Panc1 (cell line): Measurements from ENCODE around the gene SENP8. TPM values are rescaled to one million over a fixed set of nuclear protein-coding genes. Genes with fewer than 3 reads are reported as not detected.

ENCODE experiments used
- ATAC-seq: fragments of 200-7000 bp; cut with Tn5 transposase; 2 replicates; pipeline ENCODE4 v1.9.1; 2020; ENCODE audit warnings: mild to moderate bottlenecking, moderate library complexity
- BruUV-seq: library from RNA; stranded (reverse); fragments of 400-500 nt; replicated peaks from 2 replicates; lab custom pipeline; 2021; lab: Mats Ljungman, UMichigan
- CTCF ChIA-PET: fragments of 300-600 bp; sonication (Branson Sonifier 250); formaldehyde crosslinking; loops from one replicate; lab custom pipeline; 2022; ENCODE audit warnings: antibody characterized with exemption; lab: Charles Lee
- POLR2A ChIA-PET: fragments of 300-600 bp; sonication (Branson Sonifier 250); formaldehyde crosslinking; loops from one replicate; lab custom pipeline; 2022; ENCODE audit warnings: antibody characterized with exemption; lab: Charles Lee
- DNase-seq: peaks from one replicate; pipeline ENCODE4 v3.0.0-alpha.2; 2010; ENCODE audit warnings: low read depth, low spot score
- H3K27ac ChIP-seq: 2 replicates; pipeline ENCODE4 v1.5.1; 2011; ENCODE audit warnings: mild to moderate bottlenecking, low read length, inconsistent platforms
- H3K27me3 ChIP-seq: fragments of 200-500 bp; sonication (Bioruptor generic); 2 replicates; pipeline ENCODE4 v1.6.0; 2014; ENCODE audit warnings: low read length, inconsistent platforms; ENCODE audit not compliant: control insufficient read depth, insufficient read depth
- H3K36me3 ChIP-seq: fragments of 200-500 bp; sonication (Bioruptor generic); 2 replicates; pipeline ENCODE4 v1.5.1; 2014; ENCODE audit warnings: inconsistent platforms, mild to moderate bottlenecking, low read length, moderate library complexity; ENCODE audit not compliant: control insufficient read depth, insufficient read depth
- H3K4me1 ChIP-seq: 2 replicates; pipeline ENCODE4 v1.5.1; 2011; ENCODE audit warnings: inconsistent platforms, mild to moderate bottlenecking, low read length, moderate library complexity; ENCODE audit not compliant: control insufficient read depth, insufficient read depth
- H3K4me3 ChIP-seq, 2 experiments: 2 replicates each; pipeline ENCODE4 v1.5.1; 2011 to 2012; ENCODE audit warnings: low read depth in 2 of 2, low read length in 2 of 2, mild to moderate bottlenecking in 2 of 2, inconsistent platforms in 1 of 2, moderate library complexity in 1 of 2
- H3K9me3 ChIP-seq: fragments of 200-500 bp; sonication (Bioruptor generic); 2 replicates; pipeline ENCODE4 v1.5.1; 2014; ENCODE audit warnings: low read depth, mild to moderate bottlenecking, inconsistent platforms, low read length, moderate library complexity; ENCODE audit not compliant: control insufficient read depth, insufficient read depth
- CTCF ChIP-seq: fragments of 450-650 bp; IDR thresholded peaks from 2 replicates; pipeline ENCODE4 v1.5.1; 2017; ENCODE audit warnings: mild to moderate bottlenecking
- POLR2AphosphoS5 ChIP-seq: IDR thresholded peaks from 2 replicates; pipeline ENCODE4 v1.6.1; 2012; ENCODE audit warnings: mild to moderate bottlenecking, low read depth, low read length, moderate library complexity
- SIN3A ChIP-seq: IDR thresholded peaks from 2 replicates; pipeline ENCODE4 v1.6.1; 2012; ENCODE audit warnings: low read depth, mild to moderate bottlenecking, low read length, moderate library complexity, borderline replicate concordance; ENCODE audit not compliant: insufficient read depth
- TCF7L2 ChIP-seq: IDR thresholded peaks from 2 replicates; pipeline ENCODE4 v1.6.1; 2011; ENCODE audit warnings: mild to moderate bottlenecking, low read depth, low read length, inconsistent platforms
- in situ Hi-C: cut with HindIII; loops from 2 replicates; pipeline ENCODE4 v1.10.0; 2016; ENCODE audit warnings: low sequenced_read_pairs, low pct_unique_long_range_greater_than_20kb
- intact Hi-C: fragments of 100-400 bp; cut with micrococcal nuclease; formaldehyde crosslinking; loops from one replicate; pipeline ENCODE4 v1.10.0; 2022; ENCODE audit not compliant: unreplicated experiment
- total RNA-seq: library from RNA; stranded (reverse); gene quantifications from one replicate; pipeline ENCODE4 v1.2.1, GENCODE V29; 2021; ENCODE audit not compliant: unreplicated experiment
- TF ChIP-seq, protein P1 (sequence below), 2 experiments: IDR thresholded peaks; 2 replicates each; pipeline ENCODE4 v1.6.1; 2011 to 2012; ENCODE audit warnings: low read depth in 2 of 2, control low read depth in 1 of 2, low read length in 1 of 2, mild to moderate bottlenecking in 1 of 2, moderate library complexity in 1 of 2; ENCODE audit not compliant: insufficient read depth in 1 of 2

The SENP8 gene
- total RNA-seq, 1 experiment from 2014 or later = 2.9 TPM

DNA sequence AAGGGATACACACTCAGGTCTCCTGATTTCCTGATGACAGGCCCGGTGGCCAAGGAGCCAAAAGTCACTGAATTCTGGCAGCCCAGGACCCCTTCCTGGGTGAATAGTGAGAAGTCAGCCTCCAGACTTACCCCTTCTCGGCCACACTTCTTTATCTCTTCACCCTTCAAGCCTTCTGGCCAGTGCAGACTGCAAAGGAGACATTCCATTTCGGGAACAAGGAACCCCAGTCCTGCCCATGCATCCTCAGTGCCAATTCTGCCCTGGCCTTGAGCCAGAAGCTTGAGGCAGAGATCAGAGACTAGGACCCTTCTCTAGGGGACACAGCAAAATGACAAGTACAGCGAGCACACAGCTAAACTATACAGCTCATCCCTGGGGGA is 50.6 kb downstream of the SENP8 start:
- no peak for ATAC-seq
- Histone ChIP-seq H3K27ac (no peak overlapping the region), H3K4me1 (no peaks in the 10 kb centered on the region), H3K36me3 (no peaks in the 10 kb centered on the region), H3K9me3 (no peaks in the 10 kb centered on the region), H3K4me3 (no peak overlapping the region), H3K27me3 (no peaks in the 10 kb centered on the region)
- ChIA-PET CTCF (no interaction called here), POLR2A (no interaction called here)
- BruUV-seq = no TSS peak
- in situ Hi-C loops = no loop called here
- intact Hi-C loops = no loop called here
- TF ChIP-seq CTCF = no peak
- no peak for TF ChIP-seq POLR2AphosphoS5
- no peak for TF ChIP-seq TCF7L2
- TF ChIP-seq, protein P1, sequence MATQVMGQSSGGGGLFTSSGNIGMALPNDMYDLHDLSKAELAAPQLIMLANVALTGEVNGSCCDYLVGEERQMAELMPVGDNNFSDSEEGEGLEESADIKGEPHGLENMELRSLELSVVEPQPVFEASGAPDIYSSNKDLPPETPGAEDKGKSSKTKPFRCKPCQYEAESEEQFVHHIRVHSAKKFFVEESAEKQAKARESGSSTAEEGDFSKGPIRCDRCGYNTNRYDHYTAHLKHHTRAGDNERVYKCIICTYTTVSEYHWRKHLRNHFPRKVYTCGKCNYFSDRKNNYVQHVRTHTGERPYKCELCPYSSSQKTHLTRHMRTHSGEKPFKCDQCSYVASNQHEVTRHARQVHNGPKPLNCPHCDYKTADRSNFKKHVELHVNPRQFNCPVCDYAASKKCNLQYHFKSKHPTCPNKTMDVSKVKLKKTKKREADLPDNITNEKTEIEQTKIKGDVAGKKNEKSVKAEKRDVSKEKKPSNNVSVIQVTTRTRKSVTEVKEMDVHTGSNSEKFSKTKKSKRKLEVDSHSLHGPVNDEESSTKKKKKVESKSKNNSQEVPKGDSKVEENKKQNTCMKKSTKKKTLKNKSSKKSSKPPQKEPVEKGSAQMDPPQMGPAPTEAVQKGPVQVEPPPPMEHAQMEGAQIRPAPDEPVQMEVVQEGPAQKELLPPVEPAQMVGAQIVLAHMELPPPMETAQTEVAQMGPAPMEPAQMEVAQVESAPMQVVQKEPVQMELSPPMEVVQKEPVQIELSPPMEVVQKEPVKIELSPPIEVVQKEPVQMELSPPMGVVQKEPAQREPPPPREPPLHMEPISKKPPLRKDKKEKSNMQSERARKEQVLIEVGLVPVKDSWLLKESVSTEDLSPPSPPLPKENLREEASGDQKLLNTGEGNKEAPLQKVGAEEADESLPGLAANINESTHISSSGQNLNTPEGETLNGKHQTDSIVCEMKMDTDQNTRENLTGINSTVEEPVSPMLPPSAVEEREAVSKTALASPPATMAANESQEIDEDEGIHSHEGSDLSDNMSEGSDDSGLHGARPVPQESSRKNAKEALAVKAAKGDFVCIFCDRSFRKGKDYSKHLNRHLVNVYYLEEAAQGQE (IDR thresholded peaks at IDR 0.05; ENCODE audit: insufficient read depth in 1 of 2, low read depth in 2 of 2, low read length in 1 of 2) = no peak
- TF ChIP-seq SIN3A = no peak
- no peak for DNase-seq

DNA sequence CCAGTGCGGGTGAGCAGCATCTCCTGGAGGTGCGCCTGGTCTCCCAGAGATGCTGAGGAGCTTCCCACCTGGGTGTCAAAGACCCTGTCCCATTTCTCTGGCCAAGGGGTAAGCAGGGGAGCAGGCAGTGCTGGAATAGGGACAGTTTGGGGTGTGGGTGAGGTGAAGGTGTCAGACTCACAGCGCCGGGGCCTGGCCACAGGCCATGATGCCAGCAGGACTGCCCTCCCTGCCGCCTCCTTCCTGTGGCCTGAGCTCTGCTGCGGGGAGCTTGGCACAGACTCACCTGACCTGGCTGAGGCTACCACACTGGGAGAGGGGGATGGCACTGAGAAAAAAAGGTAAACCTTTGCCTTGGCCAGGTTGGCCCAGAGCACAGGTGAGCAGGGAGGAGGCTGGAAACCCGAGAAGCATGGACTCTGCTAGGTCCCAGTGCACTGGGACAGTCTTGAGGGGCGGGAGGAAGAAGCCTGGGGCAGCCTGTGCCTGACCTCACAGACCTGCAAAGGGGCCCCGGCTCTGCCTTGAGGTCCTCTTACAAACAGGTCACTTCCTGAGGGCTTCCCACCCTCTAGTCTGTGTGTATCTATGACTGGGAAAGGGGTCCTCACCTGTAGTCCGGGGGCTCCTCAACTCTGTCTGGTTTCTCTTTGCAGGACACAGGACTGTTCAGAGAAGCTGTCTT is 51.2 kb downstream of the SENP8 start:
- CTCF ChIA-PET = no interaction called here

More for the DNA sequence above, 51.2 kb downstream of the SENP8 start:
- ATAC-seq (no peak), DNase-seq (no peak)
- H3K27ac ChIP-seq = no peak overlapping the region
- no peaks in the 10 kb centered on the region for H3K9me3 ChIP-seq
- no peak overlapping the region for H3K4me3 ChIP-seq
- BruUV-seq = no TSS peak
- H3K36me3 ChIP-seq = no peaks in the 10 kb centered on the region
- TF ChIP-seq, protein P1 (IDR thresholded peaks at IDR 0.05; ENCODE audit: insufficient read depth in 1 of 2, low read depth in 2 of 2, low read length in 1 of 2) = no peak
- TF ChIP-seq TCF7L2 (no peak), POLR2AphosphoS5 (no peak), SIN3A (no peak), CTCF (no peak)
- H3K4me1 ChIP-seq = no peaks in the 10 kb centered on the region
- no peaks in the 10 kb centered on the region for H3K27me3 ChIP-seq
- intact Hi-C loops = no loop called here
- in situ Hi-C loops = no loop called here
- POLR2A ChIA-PET = no interaction called here
